ENCODE measurements around the gene DNHD1.

Gene DNHD1

DNA sequence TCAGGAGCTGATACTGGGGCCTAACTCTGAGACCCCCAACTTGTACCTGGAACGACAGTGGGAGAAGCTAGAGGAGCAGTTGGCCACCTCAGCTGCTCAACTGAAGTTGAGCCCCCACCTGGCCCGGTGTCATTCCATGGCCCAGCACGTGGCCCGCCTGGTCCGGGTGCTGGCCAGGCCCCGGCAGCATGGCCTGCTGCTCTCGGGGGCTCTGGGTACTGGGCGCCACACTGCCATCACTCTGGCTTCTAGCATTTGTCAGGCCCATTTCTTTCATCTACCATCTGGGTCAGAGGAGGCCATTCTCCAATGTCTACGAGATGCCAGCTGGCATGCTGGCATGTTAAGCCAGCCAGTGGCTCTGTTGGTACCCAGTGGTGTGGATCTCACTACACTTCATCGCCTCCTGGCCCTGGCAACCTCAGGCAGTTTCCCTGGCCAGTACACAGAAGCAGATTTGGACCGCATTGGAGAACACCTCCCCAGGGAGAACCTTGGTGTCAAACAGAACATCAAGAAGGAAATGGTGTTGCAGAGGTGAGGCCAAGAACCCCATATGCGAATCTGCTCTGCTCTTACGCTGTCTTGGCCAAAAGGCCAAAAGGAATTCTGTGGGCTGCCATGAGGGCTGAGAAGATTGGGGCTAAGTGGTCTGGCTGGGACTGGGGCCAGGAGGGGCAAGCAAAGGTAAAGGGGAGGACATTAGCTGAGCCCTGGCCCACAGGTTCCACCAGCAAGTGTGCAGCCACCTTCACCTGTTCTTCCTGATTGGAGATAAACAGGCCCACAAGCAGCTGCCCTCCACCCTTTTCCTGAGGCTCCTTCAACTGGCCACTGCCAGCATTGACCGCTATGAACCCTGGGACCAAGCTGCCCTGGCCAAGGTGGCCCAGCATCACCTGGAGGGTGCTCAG, 60.9 kb downstream of the DNHD1 start:
- H3K4me3 ChIP-seq (ENCODE audit: control insufficient read depth, low read depth, low read length) = no peak overlapping the region
- no peak for DNase-seq (ENCODE audit: low read depth)
- TF ChIP-seq, protein P1, sequence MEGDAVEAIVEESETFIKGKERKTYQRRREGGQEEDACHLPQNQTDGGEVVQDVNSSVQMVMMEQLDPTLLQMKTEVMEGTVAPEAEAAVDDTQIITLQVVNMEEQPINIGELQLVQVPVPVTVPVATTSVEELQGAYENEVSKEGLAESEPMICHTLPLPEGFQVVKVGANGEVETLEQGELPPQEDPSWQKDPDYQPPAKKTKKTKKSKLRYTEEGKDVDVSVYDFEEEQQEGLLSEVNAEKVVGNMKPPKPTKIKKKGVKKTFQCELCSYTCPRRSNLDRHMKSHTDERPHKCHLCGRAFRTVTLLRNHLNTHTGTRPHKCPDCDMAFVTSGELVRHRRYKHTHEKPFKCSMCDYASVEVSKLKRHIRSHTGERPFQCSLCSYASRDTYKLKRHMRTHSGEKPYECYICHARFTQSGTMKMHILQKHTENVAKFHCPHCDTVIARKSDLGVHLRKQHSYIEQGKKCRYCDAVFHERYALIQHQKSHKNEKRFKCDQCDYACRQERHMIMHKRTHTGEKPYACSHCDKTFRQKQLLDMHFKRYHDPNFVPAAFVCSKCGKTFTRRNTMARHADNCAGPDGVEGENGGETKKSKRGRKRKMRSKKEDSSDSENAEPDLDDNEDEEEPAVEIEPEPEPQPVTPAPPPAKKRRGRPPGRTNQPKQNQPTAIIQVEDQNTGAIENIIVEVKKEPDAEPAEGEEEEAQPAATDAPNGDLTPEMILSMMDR (IDR thresholded peaks at IDR 0.05; ENCODE audit: control insufficient read depth, insufficient read depth, low read depth, low read length, missing control alignments) = no peak

DNA sequence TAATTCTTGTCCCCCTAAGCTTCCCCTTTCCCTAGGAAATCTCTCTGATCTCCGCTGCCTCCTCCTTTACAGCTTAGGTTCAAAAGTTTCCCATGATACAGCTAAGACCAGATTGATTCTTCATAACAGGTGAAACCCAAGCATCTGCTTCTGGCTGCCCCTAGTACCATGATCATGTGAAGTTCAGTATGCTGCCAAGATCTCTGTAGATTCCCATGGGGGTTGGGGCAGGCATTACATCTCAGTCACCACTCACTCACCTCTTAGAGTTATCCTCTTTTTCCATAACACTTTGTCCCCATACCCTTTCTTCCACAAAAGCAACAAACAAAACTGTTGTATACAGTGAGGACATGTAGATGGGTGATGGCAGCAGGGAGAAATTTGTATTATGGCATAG, 62.3 kb downstream of the DNHD1 start:
- DNase-seq (ENCODE audit: low read depth) = no peak
- TF ChIP-seq, protein P1 (IDR thresholded peaks at IDR 0.05; ENCODE audit: control insufficient read depth, insufficient read depth, low read depth, low read length, missing control alignments) = no peak
- H3K4me3 ChIP-seq (ENCODE audit: control insufficient read depth, low read depth, low read length) = no peak overlapping the region

DNA sequence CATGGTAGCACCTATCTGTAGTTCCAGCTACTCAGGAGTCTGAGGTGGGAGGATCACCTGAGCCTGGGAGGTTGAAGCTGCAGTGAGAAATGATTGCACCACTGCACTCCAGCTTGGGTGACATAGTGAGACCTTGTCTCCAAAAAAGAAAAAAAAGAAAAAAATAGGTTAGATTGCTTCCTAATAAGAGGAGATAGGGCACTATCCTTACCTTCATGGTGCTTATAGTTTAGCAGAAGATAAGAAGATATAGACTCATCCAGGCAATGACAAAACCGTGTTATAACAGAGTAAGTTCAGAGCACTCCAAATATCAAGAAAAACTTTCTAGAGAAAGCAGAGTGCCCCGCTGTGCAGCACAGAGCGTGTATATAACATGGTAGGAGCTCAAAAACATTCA, 64.2 kb downstream of the DNHD1 start:
- no peak for DNase-seq (ENCODE audit: low read depth)
- TF ChIP-seq, protein P1 (IDR thresholded peaks at IDR 0.05; ENCODE audit: control insufficient read depth, insufficient read depth, low read depth, low read length, missing control alignments) = no peak
- no peak overlapping the region for H3K4me3 ChIP-seq (ENCODE audit: control insufficient read depth, low read depth, low read length)

DNA sequence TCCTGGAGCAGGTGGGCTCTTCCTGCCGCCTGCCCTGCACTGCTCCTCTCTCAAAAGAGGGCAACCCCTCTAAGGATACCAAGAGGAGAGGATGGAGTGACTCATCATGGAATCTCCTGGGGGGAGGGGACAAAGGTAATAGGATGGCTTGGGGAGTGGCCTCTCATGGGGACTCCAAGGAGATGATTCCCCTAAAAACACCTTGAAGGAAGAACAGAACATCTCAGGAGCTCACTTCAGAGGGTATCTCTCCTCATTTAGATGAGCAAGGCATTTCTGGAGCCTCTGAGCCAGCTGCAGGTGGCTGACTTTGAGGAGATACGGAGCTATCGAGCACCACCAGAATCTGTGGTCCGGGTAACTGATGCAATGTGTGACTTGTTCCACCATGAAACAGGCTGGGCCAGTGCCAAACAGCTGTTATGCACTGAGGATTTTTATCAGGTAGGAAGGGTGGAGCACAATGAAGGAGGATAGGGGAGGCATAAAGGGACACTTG, 66.1 kb downstream of the DNHD1 start:
- no peak overlapping the region for H3K4me3 ChIP-seq (ENCODE audit: control insufficient read depth, low read depth, low read length)
- TF ChIP-seq, protein P1 (IDR thresholded peaks at IDR 0.05; ENCODE audit: control insufficient read depth, insufficient read depth, low read depth, low read length, missing control alignments) = no peak
- no peak for DNase-seq (ENCODE audit: low read depth)

DNA sequence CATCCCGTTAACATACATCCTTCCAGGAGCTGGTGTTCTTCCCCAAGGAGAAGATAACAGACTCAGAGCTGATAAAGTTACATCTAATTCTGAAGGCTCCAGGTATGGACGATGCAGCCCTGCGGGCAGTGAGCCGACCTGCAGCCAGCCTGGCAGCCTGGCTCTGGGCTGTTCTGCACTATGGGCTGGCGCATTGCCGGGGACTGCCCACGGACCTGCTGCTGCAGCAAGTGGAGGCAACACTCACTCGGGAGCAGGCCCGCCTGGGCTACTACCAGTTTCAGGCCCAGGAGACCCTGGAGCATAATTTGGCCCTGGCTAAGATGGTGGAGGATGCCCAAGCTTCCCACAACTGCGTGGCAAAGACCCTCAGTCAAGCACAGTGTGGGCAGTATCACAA, 66.6 kb downstream of the DNHD1 start:
- H3K4me3 ChIP-seq (ENCODE audit: control insufficient read depth, low read depth, low read length) = no peak overlapping the region
- TF ChIP-seq, protein P1 (IDR thresholded peaks at IDR 0.05; ENCODE audit: control insufficient read depth, insufficient read depth, low read depth, low read length, missing control alignments) = no peak

DNA sequence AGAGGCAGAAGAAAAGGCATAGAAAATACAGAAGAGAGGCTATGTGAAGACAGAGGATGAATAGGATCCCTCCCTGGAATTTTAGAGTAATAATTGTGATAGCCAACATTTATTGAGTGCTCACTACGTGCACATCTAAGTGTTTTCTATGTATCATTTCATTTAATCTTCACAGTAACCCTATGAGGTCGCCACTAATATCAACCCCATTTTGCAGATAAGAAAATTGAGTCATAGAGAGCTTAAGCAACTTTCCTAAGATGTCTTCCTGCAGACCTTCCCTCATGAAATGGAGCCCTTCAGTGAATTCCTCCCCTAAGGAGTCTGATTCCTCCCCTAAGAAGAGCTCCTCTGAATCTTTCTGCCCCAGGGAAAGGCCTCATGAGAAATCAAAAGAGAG, 68.2 kb downstream of the DNHD1 start:
- TF ChIP-seq, protein P1 (IDR thresholded peaks at IDR 0.05; ENCODE audit: control insufficient read depth, insufficient read depth, low read depth, low read length, missing control alignments) = no peak

More for the DNA sequence above, 66.6 kb downstream of the DNHD1 start:
- no peak for DNase-seq (ENCODE audit: low read depth)

More for the DNA sequence above, 68.2 kb downstream of the DNHD1 start:
- no peak overlapping the region for H3K4me3 ChIP-seq (ENCODE audit: control insufficient read depth, low read depth, low read length)
- no peak for DNase-seq (ENCODE audit: low read depth)

Data from AG09309 (cell line).